ENCODE data around the gene MCTP1. TPM values are rescaled to one million over a fixed set of nuclear protein-coding genes. Genes with fewer than 3 reads are reported as not detected.

Gene MCTP1
- total RNA-seq, 1 experiment from 2014 or later: 25.8 TPM

DNA sequence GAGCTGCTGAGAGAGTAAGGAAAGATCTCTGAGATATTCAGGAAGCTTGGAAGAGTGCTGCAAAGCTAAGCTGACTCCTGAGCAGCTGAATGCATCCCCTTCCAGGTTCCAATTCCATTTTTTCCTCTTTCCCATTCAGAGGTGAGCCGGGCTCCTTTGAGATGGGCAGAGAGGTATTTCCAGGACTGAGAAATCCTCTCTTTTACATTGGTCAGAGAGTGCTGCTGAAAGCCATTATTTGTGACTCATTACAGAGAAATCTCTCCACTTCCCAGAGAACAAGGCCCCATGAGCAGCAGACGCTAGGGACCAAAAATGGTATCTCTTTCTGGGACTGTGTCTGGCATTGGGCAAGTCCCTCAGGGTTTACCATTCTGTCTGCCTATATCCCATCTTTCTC is 3.7 kb downstream of the MCTP1 start:
- Histone ChIP-seq H3K27ac (ENCODE audit: low read depth, low read length, poor library complexity, severe bottlenecking) (no peak overlapping the region), H3K9me3 (ENCODE audit: low read depth, low read length, poor library complexity, severe bottlenecking) (no peaks in the 10 kb centered on the region), H3K4me3 (ENCODE audit: low read depth, low read length, poor library complexity, severe bottlenecking) (no peak overlapping the region), H3K36me3 (ENCODE audit: insufficient read depth, low read length, poor library complexity, severe bottlenecking) (no peaks in the 10 kb centered on the region), H3K27me3 (replicated peaks; ENCODE audit: insufficient read depth, low read depth, low read length, poor library complexity) (peaks cover 61% of the 10 kb centered on the region), H3K4me1 (ENCODE audit: insufficient read depth, low read length, poor library complexity, severe bottlenecking) (no peaks in the 10 kb centered on the region)
- intact Hi-C loops (cut with micrococcal nuclease; ENCODE audit: unreplicated experiment): loop anchor here (10.0 kb wide), 1 partner anchor 364 kb away; the partner anchor contains the start of gene RFESD
- TF ChIP-seq, protein P1, sequence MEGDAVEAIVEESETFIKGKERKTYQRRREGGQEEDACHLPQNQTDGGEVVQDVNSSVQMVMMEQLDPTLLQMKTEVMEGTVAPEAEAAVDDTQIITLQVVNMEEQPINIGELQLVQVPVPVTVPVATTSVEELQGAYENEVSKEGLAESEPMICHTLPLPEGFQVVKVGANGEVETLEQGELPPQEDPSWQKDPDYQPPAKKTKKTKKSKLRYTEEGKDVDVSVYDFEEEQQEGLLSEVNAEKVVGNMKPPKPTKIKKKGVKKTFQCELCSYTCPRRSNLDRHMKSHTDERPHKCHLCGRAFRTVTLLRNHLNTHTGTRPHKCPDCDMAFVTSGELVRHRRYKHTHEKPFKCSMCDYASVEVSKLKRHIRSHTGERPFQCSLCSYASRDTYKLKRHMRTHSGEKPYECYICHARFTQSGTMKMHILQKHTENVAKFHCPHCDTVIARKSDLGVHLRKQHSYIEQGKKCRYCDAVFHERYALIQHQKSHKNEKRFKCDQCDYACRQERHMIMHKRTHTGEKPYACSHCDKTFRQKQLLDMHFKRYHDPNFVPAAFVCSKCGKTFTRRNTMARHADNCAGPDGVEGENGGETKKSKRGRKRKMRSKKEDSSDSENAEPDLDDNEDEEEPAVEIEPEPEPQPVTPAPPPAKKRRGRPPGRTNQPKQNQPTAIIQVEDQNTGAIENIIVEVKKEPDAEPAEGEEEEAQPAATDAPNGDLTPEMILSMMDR (conservative IDR thresholded peaks at IDR 0.05; ENCODE audit: low read depth, low read length): no peak
- TF ChIP-seq EZH2 (IDR thresholded peaks at IDR 0.05; ENCODE audit: borderline replicate concordance, low read depth, low read length, poor library complexity, severe bottlenecking): no peak
- BruUV-seq (replicated peaks): no TSS peak
- peak; percentile 2 for DNase-seq (ENCODE audit: low spot score)
- ChIA-PET POLR2A (ENCODE audit: low non-redundant PET) (no interaction called here), CTCF (no interaction called here)

DNA sequence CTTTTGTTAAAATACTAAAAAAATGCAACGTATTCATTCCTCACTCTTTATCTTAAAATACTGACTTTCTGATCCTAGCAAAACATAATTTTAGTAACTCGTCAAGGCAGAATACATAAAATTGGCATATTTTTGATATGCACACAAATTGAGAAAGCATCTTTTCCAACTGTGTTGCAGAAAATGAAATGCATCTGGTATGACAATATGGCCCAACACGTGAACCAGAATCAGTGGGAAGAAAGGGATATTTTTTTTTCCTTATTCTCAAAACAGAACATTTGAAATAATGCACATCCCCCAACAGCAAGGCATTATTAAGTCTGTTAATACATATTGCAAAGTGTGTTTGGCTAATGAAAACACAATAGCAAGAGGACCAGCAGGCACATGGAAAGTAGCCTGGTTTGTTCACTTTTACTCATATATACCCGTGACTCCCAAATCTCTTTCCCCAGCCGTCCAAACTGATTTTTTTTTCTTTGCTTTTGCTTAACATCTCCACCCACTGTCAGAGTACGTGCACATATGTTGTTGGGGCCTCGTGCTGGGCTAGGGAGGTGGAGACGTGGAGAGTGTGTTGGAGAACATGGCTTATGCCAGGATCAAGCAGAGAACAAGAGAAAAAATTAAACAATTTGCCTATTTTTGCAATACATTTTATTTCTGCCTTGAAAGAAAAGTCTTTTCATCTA is 4.3 kb downstream of the MCTP1 start:
- intact Hi-C loops (cut with micrococcal nuclease; ENCODE audit: unreplicated experiment): loop anchor here (10.0 kb wide), 1 partner anchor 364 kb away; the partner anchor contains the start of gene RFESD
- no TSS peak for BruUV-seq (replicated peaks)

DNA sequence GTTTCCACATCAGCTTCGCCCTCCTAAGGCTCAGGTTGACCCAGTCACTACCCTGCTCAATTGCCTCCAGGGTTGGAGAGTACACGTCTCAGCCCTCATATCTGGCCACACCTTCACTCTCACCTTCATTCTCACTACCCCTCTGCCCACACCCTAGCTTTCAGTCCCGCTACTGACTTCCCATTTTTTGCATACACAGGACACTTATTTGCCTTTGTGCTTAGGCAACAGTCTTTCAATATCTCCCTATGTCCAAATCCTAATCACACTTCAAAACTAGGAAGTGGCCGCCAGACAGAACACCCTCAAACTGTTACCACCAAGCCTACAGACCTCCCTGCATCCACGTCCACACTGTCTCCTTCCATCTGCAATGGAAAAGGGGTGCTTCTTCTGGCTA is 10.9 kb downstream of the MCTP1 start:
- CTCF ChIA-PET: interaction anchor here (0.5 kb wide), 1 partner anchor 362 kb away, joined by 11 read pairs; no protein-coding TSS in a partner anchor
- BruUV-seq (replicated peaks): no TSS peak

More for the DNA sequence above, 4.3 kb downstream of the MCTP1 start:
- Histone ChIP-seq H3K4me3 (ENCODE audit: low read depth, low read length, poor library complexity, severe bottlenecking) (no peak overlapping the region), H3K9me3 (ENCODE audit: low read depth, low read length, poor library complexity, severe bottlenecking) (no peaks in the 10 kb centered on the region), H3K27ac (ENCODE audit: low read depth, low read length, poor library complexity, severe bottlenecking) (no peak overlapping the region), H3K36me3 (ENCODE audit: insufficient read depth, low read length, poor library complexity, severe bottlenecking) (no peaks in the 10 kb centered on the region), H3K27me3 (replicated peaks; ENCODE audit: insufficient read depth, low read depth, low read length, poor library complexity) (peaks cover 59% of the 10 kb centered on the region), H3K4me1 (ENCODE audit: insufficient read depth, low read length, poor library complexity, severe bottlenecking) (no peaks in the 10 kb centered on the region)
- ChIA-PET POLR2A (ENCODE audit: low non-redundant PET) (no interaction called here), CTCF (no interaction called here)
- TF ChIP-seq, protein P1 (conservative IDR thresholded peaks at IDR 0.05; ENCODE audit: low read depth, low read length): no peak
- no peak for TF ChIP-seq EZH2 (IDR thresholded peaks at IDR 0.05; ENCODE audit: borderline replicate concordance, low read depth, low read length, poor library complexity, severe bottlenecking)
- DNase-seq (ENCODE audit: low spot score): no peak

More for the DNA sequence above, 10.9 kb downstream of the MCTP1 start:
- Histone ChIP-seq H3K27me3 (replicated peaks; ENCODE audit: insufficient read depth, low read depth, low read length, poor library complexity) (peaks cover 21% of the 10 kb centered on the region), H3K27ac (ENCODE audit: low read depth, low read length, poor library complexity, severe bottlenecking) (no peak overlapping the region), H3K4me3 (ENCODE audit: low read depth, low read length, poor library complexity, severe bottlenecking) (no peak overlapping the region), H3K9me3 (ENCODE audit: low read depth, low read length, poor library complexity, severe bottlenecking) (no peaks in the 10 kb centered on the region), H3K4me1 (ENCODE audit: insufficient read depth, low read length, poor library complexity, severe bottlenecking) (no peaks in the 10 kb centered on the region), H3K36me3 (ENCODE audit: insufficient read depth, low read length, poor library complexity, severe bottlenecking) (no peaks in the 10 kb centered on the region)
- no peak for DNase-seq (ENCODE audit: low spot score)
- POLR2A ChIA-PET (ENCODE audit: low non-redundant PET): no interaction called here
- TF ChIP-seq, protein P1 (conservative IDR thresholded peaks at IDR 0.05; ENCODE audit: low read depth, low read length): no peak
- no peak for TF ChIP-seq EZH2 (IDR thresholded peaks at IDR 0.05; ENCODE audit: borderline replicate concordance, low read depth, low read length, poor library complexity, severe bottlenecking)
- intact Hi-C loops (cut with micrococcal nuclease; ENCODE audit: unreplicated experiment): no loop called here
